ENCODE results near the gene SLC6A19. TPM values are rescaled to one million over a fixed set of nuclear protein-coding genes. Genes with fewer than 3 reads are reported as not detected.

The SLC6A19 gene
- total and polyA plus RNA-seq, 8 donors, result 0.13 to 5.5 (median 0.43) TPM; not detected in 3

DNA sequence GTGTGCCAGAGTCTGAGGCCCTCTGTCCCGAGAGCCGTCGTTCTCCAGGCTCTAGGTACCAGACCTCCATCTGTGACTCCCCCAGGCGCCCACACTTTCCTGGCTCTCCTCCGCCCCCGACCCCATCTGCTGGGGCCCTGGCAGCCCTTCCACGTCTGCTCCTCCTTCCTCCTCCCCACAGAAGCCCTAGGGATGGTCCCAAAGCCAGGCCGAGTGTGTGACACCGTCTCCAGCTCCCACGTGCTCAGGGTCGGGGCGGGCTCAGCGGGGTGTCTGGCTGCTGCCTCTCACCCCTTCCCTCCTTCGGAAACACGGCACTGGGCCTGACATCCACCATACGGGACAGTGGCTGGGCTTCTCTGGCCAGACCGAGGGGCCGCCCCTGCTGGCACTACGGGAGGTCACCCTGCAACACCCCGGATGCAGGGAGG lies 20.5 kb upstream of the SLC6A19 start:
- intact Hi-C loops (cut with DNase I; ENCODE audit: low total_unique reads), result no loop called here
- WGBS, 5 donors, result 73 to 88% (median 87%) methylated on average over 9 to 20 of the region's 20 CpGs
- Histone ChIP-seq H3K27me3 (peaks cover 0 to 37% (median 0%) of the 10 kb centered on the region in 3 donors), H3K36me3 (no peaks in the 10 kb centered on the region), H3K9me3 (no peaks in the 10 kb centered on the region), H3K27ac (no peak overlapping the region), H3K4me1 (peaks cover 11 to 40% (median 30%) of the 10 kb centered on the region in 4 donors), H3K4me3 (no peak overlapping the region)
- TF ChIP-seq POLR2A (IDR thresholded peaks at IDR 0.05) (no peak), EP300 (IDR thresholded peaks at IDR 0.05) (no peak), POLR2AphosphoS5 (IDR thresholded peaks at IDR 0.05) (no peak)
- TF ChIP-seq, protein P1, sequence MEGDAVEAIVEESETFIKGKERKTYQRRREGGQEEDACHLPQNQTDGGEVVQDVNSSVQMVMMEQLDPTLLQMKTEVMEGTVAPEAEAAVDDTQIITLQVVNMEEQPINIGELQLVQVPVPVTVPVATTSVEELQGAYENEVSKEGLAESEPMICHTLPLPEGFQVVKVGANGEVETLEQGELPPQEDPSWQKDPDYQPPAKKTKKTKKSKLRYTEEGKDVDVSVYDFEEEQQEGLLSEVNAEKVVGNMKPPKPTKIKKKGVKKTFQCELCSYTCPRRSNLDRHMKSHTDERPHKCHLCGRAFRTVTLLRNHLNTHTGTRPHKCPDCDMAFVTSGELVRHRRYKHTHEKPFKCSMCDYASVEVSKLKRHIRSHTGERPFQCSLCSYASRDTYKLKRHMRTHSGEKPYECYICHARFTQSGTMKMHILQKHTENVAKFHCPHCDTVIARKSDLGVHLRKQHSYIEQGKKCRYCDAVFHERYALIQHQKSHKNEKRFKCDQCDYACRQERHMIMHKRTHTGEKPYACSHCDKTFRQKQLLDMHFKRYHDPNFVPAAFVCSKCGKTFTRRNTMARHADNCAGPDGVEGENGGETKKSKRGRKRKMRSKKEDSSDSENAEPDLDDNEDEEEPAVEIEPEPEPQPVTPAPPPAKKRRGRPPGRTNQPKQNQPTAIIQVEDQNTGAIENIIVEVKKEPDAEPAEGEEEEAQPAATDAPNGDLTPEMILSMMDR (IDR thresholded peaks at IDR 0.05), result no peak
- no peak for DNase-seq

DNA sequence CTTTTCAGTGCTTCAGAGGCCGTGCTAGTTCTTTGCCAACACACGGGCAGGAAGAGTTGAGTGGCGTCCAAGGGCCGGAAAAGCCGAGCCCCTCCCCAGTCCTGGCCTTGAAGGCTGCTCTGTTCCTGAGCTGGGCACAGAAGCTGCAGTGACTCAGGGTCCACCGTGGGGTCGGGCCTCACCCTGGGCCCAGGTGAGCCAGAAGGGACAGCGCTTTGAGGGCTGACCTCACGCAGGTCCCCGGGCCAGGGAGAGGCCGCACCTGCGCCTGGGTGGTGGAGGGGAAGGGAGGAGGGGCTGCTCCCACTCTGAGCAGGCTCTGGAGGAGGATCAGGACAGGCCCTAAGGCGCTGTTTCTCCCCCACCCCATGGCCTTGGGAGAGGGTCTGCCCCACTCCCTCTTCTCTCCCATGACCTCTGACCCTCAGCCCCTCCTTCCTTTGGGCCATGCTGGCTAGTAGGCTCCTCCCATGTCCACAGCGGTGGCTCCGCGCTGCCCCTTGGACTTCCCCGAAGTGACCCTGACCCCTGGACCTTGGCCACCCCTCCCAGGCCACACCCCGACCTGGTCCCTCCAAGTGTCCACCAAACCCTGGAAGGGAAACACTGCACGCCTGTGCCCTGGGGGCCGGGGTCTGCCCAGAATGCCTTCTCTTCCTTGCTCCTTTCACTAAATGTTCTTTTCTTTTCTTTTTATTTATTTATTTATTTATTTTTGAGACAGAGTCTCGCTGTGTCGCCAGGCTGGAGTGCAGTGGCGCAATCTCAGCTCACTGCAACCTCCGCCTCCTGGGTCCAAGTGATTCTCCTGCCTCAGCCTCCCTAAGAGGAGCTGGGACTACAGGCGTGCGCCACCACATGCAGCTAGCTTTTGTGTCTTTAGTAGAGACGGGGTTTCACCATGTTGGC lies 19.7 kb upstream of the SLC6A19 start:
- TF ChIP-seq POLR2AphosphoS5 (IDR thresholded peaks at IDR 0.05) (no peak), EP300 (IDR thresholded peaks at IDR 0.05) (no peak), POLR2A (IDR thresholded peaks at IDR 0.05) (no peak)
- TF ChIP-seq, protein P1 (IDR thresholded peaks at IDR 0.05), result no peak
- H3K27ac ChIP-seq, result no peak overlapping the region
- no peaks in the 10 kb centered on the region for H3K36me3 ChIP-seq
- WGBS, 5 donors, result 46 to 64% (median 58%) methylated on average over 22 to 27 of the region's 27 CpGs
- H3K27me3 ChIP-seq, result peaks cover 0 to 45% (median 0%) of the 10 kb centered on the region in 3 donors
- peak in 1 of 2 donors; percentile 68 for DNase-seq
- peaks cover 11 to 42% (median 35%) of the 10 kb centered on the region in 4 donors for H3K4me1 ChIP-seq
- H3K9me3 ChIP-seq, result no peaks in the 10 kb centered on the region
- no peak overlapping the region for H3K4me3 ChIP-seq
- intact Hi-C loops (cut with DNase I; ENCODE audit: low total_unique reads), result no loop called here

DNA sequence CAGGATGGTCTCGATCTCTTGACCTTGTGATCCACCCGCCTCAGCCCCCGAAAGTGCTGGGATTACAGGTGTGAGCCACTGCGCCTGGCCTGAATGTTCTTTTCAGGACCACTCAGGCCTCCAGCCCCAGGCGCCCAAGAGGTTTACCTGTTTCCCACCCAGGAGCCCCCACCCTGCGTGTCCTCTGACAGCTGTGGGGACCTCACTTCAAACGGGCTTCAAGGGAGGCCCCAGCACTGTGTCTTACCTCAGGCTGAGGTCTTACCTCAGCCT lies 19.1 kb upstream of the SLC6A19 start:
- Histone ChIP-seq H3K4me1 (peaks cover 11 to 42% (median 35%) of the 10 kb centered on the region in 4 donors), H3K9me3 (no peaks in the 10 kb centered on the region), H3K36me3 (no peaks in the 10 kb centered on the region), H3K27me3 (peaks cover 0 to 51% (median 0%) of the 10 kb centered on the region in 3 donors), H3K27ac (no peak overlapping the region), H3K4me3 (peak overlapping the region in 1 of 4 donors; percentile 13)
- no peak for DNase-seq
- intact Hi-C loops (cut with DNase I; ENCODE audit: low total_unique reads), result no loop called here
- TF ChIP-seq, protein P1 (IDR thresholded peaks at IDR 0.05), result no peak
- TF ChIP-seq POLR2AphosphoS5 (IDR thresholded peaks at IDR 0.05) (no peak), EP300 (IDR thresholded peaks at IDR 0.05) (no peak), POLR2A (IDR thresholded peaks at IDR 0.05) (no peak)
- whole genome bisulfite sequencing, 5 donors, result 63 to 100% (median 73%) methylated on average over 3 to 7 of the region's 7 CpGs

DNA sequence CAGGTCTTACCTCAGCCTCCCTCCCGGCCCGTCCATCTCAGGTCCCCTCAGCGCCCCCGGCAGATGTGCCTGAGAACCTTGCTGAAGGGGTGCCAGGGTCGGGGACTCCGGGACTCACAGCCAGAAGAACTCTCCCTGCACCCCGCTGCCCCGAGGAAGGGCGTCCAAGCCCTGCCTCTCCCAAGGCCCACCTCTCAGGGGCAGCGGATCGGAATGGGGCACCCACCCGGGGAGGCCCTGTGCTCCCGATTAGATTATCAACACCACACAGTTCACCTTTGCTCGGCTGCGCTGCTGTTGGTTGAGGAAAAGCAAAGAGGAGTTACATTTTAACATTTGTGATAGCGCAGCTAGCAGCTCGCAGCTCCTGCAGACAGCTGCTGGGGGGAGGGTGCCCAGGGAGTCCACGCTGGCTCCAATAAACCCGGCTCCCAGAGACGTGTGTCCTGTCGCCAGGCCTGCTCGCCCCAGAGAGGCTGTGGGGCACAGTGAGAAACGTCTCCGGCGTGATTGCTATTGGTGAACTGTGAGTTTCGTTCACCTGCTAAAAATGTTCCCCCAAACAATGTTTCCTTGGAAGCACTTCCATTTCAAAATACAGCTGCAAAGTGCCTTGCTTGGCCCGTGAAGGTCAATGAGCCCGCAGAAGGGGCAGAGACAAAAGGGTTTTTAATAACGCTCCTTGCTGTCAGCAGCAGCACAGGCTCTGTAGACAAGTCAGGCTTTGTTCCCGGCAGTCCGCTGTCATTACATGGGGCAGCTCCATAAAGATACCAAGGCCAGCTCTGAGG lies 18.6 kb upstream of the SLC6A19 start:
- Histone ChIP-seq H3K27me3 (peaks cover 0 to 56% (median 3%) of the 10 kb centered on the region in 3 donors), H3K4me3 (peak overlapping the region in 1 of 4 donors; percentile 13), H3K27ac (peak overlapping the region in 1 of 5 donors; percentile 18), H3K9me3 (no peaks in the 10 kb centered on the region), H3K4me1 (peaks cover 11 to 42% (median 35%) of the 10 kb centered on the region in 4 donors), H3K36me3 (no peaks in the 10 kb centered on the region)
- 28 to 43% (median 36%) methylated on average over 28 to 31 of the region's 31 CpGs for WGBS, 5 donors
- peak; percentile 57 to 86 for DNase-seq
- TF ChIP-seq, protein P1 (IDR thresholded peaks at IDR 0.05), result no peak
- no peak for TF ChIP-seq EP300 (IDR thresholded peaks at IDR 0.05)
- no peak for TF ChIP-seq POLR2A (IDR thresholded peaks at IDR 0.05)
- no peak for TF ChIP-seq POLR2AphosphoS5 (IDR thresholded peaks at IDR 0.05)
- intact Hi-C loops (cut with DNase I; ENCODE audit: low total_unique reads), result no loop called here

Data from stomach (tissue), 9 donors.